GM19468 (cell line): Measurements from ENCODE around the gene GMCL1.
"Not testable (repeated sequence)": the region's sequence is repeated elsewhere in the genome, so short reads cannot be mapped to it uniquely, and the experiment has no call there.

Experiments used
- ATAC-seq: cut with Tn5 transposase; IDR thresholded peaks from one replicate; pipeline ENCODE4 v1.9.1; 2021; ENCODE audit warnings: mild to moderate bottlenecking, moderate library complexity, moderate number of reproducible peaks; ENCODE audit not compliant: unreplicated experiment; ENCODE audit errors: extremely low read depth

GMCL1 gene

GRCh38 chr2:69805887-69806286 lies 23.6 kb upstream of the GMCL1 start:
- ATAC-seq, result no peak

DNA sequence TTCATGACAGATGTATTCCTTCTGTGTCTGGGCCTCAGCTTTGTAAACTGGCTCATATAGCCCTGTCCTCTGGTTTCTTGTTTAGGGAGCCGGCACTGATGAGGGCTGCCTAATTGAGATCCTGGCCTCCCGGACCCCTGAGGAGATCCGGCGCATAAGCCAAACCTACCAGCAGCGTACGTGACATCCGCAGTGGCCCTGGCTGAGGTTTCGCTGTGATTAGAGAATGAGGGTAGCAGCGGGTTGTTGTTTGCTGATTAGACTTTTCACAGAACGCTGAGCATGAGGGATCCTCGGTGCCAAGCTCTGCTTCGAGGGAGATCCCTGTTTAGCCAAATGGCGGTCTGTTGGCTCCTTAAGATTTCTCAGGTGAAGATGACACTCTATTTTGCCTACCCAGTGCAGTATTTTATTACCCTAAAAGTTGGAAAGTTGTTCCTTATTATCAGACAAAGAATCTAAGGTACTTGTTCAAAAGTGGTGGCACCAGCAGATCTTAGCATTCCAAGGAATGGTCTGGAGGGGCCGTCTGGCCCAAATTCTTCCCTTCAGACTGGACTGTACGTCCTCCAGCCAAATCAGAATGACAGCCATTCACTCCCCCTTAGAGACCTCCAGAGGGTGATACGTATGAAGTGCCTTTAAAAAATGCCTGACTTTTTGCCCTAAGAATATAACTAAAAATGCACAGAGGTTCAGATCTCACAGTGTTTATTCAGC lies 21.5 kb upstream of the GMCL1 start:
- no peak for ATAC-seq

DNA sequence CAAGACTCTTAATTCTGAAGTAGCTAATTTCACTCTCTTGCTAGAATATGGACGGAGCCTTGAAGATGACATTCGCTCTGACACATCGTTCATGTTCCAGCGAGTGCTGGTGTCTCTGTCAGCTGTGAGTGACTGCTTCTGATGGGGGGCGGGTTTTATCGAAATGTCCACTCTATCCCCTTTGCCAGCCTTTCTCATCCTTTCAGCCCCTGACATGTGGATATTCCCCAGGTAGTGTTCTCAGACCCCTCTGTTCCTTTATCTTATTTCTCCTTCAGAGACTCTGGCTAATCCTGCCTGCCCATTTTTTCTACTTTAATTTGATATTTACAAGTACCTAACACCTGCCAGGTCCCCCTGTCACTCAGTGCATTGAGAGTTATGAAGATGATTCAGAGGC lies 18.9 kb upstream of the GMCL1 start:
- no peak for ATAC-seq

GRCh38 chr2:69811018-69811417 lies 18.4 kb upstream of the GMCL1 start:
- ATAC-seq, result no peak

GRCh38 chr2:69811591-69811990 lies 17.9 kb upstream of the GMCL1 start:
- no peak for ATAC-seq

GRCh38 chr2:69815717-69816116 lies 13.7 kb upstream of the GMCL1 start:
- ATAC-seq, result no peak

DNA sequence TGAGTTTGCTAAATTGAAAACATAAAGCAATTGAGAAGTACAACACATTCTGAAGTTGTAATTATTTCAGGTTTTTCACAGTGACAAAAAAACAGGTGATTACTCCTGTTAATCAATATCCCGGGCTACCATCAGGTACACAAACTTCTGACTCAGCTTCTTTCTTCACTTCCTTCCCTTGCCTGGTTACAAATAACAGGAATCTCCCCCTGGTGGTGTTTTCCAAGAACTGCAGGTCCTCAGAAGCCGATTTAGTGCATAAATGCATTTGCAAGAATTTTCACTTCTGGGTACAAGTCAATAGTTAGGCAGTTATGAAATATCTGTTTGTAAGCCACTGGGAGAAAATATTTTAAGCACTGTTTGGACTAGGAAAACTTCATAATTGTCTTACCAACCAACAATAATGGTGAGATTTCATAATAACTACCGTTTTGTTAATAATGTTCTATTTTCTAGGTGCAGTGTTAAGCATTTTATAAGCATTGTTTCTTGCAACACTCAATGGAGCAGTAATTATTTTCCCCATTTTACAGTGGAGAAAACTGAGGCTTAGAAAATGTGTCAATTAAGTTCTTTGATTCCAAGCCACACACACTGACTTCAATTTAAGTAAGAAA lies 12.4 kb upstream of the GMCL1 start:
- no peak for ATAC-seq

DNA sequence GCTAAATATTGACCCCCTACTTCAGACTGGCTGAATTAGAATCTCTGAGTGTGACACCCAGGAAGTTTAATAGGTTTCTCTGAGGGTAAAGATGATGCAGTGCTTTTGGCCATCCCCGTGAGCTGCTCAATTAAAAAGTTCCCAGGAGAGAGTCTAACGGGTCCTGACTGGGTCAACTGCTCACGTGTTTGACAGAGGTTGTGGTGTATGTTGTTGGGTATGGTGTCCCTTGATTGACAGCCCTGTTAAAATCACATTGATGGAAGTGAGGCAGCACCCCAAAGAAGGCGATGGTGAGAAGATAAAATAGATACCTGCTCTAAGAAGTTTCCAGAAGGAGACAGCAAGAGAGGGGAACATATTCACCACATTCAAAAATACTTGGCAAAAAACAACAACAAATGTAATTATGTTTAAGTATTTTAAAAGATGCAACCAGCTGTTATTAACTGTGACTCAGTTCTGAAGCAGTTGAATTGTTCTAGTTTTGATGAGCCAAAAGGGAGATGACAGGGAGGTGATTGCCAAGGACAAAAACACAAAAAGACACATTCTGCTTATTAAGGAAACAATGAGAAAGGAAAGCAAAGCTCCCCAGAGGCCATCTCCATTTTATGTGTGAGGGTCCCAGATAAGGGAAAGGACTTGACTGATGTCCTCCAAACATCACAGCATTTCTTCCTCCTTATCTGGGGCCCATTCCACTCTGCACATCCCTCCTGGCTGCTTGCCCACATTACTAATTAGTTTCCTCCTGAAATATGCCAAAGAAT lies 11.5 kb upstream of the GMCL1 start:
- no peak for ATAC-seq

GRCh38 chr2:69827796-69828540 lies 1.5 kb upstream of the GMCL1 start:
- no peak for ATAC-seq

GRCh38 chr2:69828938-69829255 lies 563 bp upstream of the GMCL1 start:
- ATAC-seq, result no peak

DNA sequence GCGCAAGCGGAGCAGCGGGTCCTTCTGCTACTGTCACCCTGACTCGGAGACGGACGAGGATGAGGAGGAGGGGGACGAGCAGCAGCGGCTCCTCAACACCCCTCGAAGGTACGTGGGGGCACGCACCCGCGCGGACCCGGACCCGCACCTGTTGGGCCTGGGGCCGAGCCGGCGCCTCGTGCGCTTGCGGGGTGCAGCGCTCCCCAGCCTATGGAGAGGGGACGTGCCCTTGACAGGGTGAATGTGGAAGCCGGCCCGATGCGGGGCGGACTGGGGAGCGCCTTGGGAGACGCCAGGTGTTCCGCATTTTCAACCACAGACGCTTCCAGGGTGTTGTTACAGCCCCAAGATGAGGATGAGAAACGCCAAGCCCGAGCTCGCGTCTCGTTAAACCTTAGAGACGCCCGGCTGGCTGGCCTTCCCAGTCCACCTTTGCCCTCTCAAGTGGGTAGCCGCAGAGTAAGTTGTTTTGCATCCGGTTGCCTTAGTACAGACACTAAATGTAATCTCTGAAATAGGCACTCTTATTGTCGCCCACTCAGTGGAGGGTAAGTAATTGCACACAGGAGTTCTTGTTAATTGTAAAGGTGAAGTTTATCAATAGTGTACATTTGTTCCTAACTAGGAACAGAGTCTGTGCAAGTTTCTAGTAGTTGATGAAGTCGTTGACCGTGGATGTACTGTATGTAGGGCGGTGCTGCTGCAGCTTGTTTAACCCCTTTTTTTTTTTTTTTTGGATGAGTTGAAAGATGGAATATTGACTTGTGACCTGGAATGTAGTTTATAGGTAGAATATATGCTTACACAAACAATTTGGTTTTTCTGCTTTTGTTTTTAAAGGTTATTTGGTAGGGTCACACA lies 815 bp downstream of the GMCL1 start:
- no peak for ATAC-seq

GRCh38 chr2:69830906-69831241 lies 1.4 kb downstream of the GMCL1 start:
- not testable (repeated sequence) for ATAC-seq

DNA sequence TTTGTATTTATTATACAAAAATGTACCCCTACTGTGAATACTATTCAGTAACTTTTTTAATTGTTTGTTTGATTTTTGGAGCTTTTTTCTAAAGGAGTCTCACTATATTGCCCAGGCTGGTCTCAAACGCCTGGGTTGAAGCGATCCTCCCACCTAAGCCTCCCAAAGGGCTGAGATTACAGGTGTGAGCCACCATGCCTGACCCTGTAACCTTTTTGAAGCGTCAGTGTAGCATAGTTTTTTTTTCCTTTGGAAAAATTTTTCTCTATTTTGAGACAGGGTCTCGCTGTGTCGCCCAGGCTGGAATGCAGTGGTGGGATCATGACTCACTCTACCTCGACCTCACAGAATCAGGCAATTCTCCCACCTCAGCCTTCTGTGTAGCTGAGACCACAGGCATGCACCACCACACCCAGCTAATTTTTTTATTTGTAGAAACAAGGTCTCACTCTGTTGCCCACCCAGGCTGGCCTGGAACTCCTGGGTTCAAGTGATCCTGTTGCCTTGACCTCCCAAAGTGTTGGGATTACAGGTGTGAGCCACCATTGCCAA lies 2.0 kb downstream of the GMCL1 start:
- no peak for ATAC-seq

DNA sequence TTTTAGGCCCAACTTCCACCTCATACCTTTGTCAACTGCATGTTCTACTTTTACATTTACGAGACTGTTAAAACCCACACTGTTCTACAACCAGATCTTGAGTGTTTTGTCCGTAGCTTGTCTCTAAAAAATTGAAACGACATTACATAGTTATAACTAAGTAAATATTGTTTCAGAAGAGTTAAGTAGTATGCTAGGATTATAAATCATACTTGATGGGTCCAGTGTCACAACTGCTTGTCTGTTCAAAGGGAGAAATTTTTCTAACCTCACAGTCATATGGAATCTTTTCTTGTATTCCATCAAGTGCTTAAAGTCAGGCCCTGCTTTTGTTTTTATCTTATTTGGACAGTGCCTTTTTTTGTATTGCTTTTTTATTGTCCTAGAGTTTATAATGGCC lies 4.3 kb downstream of the GMCL1 start:
- no peak for ATAC-seq

DNA sequence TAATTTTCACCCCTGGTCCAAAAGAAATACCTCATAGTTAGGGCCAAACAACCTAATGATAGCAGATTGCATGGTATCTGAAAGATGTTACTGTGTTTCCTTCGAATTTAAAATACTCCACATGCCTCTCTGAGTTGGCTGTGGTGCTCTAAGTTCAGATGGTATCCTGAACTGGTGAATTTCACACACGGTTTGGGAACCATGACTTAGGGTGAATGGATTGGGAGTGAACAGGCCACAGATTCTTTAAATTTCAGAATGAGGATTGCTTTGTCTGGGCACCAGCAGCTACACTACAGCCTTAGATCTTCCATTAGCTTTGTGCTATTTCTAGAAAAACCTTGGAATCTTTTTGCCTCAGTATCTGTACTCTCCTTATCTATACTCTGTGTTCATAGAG lies 6.2 kb downstream of the GMCL1 start:
- ATAC-seq, result no peak

GRCh38 chr2:69836316-69836715 lies 6.9 kb downstream of the GMCL1 start:
- no peak for ATAC-seq

DNA sequence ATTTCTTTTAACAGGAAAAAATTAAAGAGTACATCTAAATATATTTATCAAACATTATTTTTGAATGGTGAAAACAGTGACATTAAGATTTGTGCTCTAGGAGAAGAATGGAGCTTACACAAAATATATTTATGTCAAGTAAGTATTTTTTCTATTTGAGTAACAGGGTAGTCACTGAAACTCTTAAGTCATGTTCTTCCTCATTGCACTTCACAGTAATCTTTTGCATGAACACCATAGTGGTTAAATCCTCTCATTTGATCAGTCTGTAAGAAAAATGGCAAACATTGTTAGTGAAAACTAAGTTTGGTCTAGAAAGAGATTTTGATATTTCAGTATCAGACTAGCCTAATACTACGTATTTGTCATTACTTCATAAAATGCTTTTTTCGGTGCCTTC lies 8.1 kb downstream of the GMCL1 start:
- ATAC-seq, result no peak

GRCh38 chr2:69843993-69844392 lies 14.5 kb downstream of the GMCL1 start:
- no peak for ATAC-seq

DNA sequence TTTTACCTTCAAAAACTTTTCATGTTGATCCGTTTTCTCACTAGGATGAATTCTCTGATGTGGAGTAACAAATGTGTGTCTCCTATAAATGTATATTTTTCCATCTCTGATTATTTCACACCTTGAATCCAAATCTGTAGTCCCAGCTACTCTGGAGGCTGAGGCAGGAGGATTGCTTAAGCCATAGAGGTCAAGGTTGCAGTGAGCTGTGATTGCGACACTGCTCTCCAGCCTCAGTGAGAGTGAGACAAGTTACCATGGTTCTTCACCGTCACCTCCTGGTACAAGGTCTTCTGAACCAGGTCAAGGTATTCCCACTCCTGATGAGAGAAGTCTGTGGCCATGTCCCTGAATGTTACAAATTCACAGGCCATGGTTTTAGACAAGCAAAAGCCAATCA lies 15.1 kb downstream of the GMCL1 start:
- ATAC-seq, result no peak
